Hematopoietic multipotent progenitor cell treated with erythropoietin and hydrocortisone succinate and interleukin-3 and kit ligand, for 15 days (in vitro differentiated cells): ENCODE results near the gene TMEM109.

ENCODE experiments used
- DNase-seq: peaks from one replicate; pipeline ENCODE4 v3.0.0-alpha.2; 2015; ENCODE audit warnings: low spot score

Gene TMEM109, protein sequence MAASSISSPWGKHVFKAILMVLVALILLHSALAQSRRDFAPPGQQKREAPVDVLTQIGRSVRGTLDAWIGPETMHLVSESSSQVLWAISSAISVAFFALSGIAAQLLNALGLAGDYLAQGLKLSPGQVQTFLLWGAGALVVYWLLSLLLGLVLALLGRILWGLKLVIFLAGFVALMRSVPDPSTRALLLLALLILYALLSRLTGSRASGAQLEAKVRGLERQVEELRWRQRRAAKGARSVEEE

DNA sequence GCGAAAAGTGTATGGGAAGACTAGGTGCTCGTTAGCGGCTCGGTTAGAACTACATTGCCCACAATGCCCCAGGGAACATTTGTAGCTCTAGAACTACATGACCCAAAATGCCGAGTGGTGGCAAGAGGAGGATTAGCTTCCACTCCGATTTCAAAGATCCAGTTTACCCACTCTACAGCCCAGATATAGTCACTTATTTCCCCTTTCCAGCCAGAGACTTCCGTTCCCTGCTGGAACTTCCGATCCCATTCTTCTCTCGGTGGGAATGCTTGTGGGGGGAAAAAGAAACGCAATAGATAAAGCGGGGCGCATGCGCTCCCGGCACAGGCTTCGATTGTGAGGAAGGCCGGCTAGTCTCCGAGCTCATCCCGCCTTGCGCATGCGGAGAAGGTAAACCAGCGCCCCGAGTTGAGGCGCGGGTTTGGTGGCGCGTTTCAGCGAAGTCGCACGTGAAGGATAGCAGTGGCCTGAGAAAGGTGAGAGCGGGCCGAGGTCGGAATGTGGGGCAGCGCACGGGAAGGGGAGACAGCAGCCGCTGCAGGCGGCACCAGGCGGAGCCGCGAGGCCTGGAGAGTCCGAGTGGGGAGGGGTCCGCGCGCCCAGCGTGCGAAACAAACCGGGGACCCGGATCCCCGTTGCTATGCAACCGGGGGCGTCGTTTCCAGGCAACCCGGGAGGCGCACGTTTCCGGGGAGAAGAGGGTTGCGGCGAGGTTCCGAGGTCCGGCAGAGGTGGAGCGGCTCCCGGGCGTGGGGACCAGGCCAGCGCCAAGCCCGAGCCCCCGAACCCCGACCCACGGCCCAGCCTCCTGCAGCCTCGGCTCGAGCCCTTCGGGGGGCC is at the start of gene TMEM109:
Gene TMEM109 (plus strand): TSS at position 366 of the 840 bp plus-strand sequence. CDS start 5,536 bp downstream, outside the sequence.
- peak; percentile 87 for DNase-seq

DNA sequence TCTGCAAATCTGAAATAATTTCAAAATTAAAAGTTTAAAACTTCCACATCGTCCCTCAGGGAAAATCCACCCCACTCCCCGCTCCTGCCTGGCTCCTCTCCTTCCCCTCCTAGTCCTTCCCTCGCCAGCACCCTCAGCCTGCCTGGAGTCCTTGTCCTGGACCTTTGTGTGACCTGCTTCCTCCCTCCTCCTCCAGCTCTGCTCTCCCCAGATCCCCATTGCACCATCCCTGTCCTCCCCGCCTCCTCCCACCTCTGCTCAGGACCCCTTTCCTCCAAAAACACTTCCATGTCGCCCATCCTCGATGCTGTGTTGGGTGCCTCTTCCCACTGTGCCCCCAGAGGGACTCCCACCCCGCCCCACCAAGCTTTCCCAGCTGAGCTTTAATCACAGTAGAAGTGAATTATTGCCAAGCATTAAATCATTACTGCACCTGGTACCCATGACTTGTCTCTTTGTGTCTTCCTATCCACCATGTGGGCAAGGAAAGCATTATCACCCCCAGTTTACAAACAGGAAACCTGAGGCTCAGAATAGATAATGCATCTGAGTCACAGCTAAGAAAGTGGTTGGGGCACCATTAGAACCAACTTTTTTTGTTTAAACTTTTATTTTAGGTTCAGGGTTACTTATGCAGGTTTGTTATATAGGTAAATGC is 49.0 kb upstream of the TMEM109 start:
- no peak for DNase-seq

DNA sequence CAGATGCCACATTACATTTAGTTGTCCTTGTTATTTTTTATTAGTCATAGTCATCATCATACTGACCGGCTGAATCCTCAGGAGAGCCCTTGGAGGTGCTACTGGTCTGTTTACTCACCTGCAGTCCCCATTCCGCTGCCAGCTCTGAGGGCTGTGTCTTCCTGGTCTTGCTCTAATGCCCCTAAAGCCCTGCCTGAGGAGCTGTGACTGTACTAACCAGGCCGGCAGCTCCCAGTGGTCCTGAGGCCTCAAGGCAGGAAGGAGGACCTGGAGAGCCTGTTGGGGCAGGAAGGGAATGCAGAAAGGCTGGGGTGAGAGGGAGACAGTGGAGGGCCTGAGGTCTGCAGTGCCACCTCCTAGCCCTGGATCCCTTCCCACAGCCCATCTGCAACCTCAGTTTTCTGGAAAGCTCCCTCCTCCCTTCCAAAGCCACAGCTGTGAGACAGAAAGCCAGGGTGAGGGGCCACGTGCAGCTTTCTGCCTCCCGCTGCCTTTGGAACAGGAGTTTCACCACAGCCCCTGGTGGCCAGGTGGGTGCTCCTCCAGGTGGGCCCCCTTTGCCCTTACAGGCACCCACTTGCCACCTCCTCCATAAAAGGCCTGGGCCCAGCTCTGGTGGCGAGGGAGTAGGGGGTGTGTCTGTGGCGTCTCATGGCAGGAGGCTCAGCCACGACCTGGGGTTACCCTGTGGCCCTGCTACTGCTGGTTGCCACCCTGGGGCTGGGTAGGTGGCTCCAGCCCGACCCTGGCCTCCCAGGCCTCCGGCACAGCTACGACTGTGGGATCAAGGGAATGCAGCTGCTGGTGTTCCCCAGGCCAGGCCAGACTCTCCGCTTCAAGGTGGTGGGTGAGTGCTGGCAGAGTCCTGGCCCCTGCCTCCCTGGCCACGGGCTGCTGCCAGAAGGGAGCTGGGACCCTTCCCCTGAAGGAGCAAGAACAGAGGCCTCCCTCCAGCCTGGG is 46.8 kb upstream of the TMEM109 start, which contains the start of gene ZP1:
Gene ZP1 (plus strand): TSS at position 632 of the 960 bp plus-strand sequence. CDS start 20 bp downstream, at position 652.
- DNase-seq: no peak

DNA sequence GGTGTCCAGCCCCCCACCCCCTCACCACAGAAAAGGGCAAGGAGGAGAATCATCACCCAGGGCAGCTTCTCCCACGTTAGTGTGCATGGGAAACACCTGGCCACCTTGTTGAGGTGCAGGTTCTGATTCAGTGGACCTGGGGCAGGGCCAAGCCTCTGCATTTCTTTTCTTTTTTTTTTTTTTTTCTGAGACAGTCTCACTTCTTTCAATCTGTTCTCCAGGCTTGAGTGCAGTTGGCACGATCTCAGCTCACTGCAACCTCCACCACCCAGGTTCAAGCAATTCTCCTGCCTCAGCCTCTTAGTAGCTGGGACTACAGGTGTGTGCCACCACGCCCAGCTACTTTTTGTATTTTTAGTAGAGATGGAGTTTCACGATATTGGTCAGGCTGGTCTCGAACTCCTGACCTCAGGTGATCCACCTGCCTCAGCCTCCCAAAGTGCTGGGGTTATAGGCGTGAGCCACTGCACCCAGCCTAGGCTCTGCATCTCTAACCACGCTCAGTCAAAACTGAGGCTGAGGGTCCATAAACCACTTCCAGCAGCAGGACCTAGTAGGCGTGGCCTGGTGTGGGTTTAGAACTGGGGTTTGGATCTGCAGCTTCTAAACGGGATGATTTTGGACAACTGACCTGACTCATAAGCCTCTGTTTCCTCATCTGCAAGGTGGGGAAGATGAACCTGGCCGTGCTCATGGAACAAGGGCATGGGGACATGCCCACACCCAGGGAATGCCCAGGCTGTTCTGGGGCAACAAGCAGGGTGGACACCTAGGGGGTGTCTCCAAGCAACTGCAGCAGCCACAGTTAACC is 45.9 kb upstream of the TMEM109 start:
- DNase-seq: no peak

DNA sequence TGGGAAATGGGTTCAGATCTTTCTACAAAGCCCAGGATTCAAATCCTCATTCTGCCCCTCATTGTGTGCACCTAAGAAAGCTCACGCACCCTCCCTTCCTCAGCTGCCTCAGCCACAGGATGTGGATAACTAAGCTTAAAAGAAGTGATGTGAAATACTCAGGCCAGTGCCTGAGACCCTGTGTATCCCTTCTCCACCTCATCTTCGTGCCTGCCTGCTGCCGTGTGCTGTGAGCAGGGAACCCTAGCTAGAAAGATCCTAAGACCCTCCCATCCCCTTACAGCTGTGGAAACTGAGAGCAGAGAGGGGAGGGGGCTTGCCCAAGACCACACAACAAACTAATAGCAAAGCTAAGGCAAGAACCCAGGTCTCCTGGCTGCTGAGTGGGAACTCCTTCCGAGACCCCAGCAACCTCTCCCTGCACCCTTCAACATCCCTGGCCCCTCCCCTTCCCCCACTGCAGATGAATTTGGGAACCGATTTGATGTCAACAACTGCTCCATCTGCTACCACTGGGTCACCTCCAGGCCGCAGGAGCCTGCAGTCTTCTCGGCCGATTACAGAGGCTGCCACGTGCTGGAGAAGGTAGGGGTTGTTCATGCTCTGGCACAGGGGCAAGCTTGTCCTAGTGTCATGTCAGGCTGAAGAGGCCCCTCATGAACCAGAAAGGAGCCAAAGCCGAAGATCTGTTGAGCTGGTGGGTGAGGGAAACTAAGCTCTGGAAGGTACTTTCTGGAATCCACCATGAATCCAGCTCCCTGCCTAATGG is 45.1 kb upstream of the TMEM109 start:
- no peak for DNase-seq

DNA sequence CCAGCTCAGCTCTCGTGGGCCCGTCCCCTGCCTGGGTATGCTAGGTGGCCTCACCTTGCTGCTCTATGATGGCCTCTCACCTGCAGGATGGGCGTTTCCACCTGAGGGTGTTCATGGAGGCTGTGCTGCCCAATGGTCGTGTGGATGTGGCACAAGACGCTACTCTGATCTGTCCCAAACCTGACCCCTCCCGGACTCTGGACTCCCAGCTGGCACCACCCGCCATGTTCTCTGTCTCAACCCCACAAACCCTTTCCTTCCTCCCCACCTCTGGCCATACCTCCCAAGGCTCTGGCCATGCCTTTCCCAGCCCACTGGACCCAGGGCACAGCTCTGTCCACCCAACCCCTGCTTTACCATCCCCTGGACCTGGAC is 44.5 kb upstream of the TMEM109 start:
- no peak for DNase-seq

DNA sequence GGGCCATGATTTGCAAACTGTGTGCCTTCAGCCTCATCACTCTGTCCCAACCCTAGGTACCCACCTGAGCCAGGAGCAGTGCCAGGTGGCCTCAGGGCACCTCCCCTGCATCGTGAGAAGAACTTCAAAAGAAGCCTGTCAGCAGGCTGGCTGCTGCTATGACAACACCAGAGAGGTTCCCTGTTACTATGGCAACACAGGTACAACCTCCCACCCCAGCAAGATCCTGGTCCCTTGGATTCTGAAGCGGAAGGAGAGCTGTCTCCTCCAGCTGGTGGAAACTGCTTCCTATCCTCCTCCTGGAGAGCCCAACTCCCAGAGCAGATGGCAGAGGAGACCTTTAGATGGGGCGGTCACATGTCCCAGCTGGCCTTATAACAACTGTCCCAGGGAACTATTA is 43.7 kb upstream of the TMEM109 start:
- no peak for DNase-seq

DNA sequence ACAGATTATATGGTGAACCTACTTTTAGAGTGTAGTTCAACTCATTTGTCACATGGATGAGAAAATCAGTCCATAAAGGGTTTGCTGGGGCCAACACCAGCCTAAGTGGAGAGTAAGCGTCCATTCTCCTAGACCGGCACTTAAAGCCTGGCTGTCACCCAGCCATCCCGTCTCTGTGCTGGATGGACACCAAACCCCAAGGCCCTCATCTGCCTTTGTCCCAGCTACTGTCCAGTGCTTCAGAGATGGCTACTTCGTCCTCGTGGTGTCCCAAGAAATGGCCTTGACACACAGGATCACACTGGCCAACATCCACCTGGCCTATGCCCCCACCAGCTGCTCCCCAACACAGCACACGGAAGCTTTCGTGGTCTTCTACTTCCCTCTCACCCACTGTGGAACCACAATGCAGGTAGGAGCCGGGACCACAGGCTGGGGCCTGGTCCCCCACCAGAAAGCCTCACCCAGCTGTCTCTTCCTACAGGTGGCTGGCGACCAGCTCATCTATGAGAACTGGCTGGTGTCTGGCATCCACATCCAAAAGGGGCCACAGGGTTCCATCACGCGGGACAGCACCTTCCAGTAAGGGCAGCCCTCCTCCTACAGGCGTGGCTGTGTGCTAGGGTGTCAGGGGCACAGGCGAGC is 43.1 kb upstream of the TMEM109 start:
- no peak for DNase-seq

DNA sequence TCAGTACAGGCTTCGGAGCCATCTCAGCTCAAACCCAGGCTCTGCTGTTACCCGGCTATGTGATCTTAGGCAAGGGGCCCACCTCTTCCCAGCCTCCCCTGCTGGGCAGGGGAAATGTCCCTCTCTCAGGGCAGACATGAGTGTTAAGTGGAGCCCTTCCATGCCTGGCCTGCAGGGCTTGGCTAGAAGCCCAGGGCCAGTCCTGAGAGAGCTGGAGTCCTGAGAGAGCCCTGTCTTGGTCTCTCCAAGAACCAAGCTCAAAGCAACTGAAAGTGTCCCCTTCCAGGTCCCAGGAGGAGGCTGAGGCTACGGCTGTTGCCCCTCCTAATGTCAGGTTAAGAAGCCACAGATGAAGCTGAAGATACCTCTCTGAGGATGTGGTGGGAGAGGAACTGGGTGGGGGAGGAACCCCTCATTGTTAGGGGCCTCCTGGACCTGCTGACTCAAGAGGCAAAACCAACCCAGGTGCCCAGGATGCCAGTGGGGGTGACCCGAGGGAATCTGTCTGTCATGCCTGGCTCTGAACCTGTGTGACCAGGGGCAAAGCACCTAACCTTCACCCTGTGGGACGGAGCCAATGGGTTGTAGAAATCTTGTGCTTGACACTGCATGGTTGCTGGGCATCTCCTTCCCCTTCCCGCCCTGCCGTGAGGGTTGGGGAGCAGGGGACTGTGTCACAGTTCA is 42.4 kb upstream of the TMEM109 start:
- DNase-seq: no peak

DNA sequence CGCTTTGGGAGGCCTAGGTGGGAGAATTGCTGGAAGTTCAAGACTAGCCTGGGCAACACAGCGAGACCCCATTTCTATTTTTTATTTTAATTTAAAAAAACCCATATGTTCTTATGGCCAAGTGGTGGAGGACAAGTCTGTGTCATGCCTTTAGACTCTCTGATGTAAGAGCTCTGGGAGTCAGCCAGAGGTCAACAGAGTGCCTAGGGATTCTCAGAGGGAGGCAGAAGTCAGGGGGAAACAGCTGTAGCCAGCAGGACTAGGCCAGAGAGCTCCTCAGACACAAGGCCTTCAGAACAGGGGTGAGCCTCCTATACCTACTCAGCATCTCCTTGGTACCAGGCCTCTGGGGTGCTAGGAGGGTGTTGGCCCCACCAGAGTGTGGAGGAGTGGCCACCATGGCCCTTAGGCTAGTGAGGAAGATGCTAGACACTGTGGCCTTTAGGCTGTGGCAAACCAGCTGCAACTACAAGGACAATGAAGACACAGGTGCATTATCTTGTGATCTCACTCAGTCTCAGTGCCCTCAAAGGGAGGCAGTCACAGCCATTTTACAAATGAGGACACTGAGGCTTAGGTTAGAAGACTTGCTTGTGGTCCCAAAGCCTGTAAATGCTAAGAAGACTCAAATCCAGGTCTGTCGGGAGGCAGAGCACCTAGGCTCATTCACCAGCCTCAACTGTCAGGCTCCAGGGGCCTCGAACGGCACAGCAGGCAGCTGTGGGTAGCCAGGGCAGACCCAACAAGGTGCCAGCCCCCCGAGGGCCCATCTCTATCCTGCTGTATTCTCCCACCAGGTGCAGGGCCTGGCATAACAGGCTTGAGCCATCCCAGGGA is 41.6 kb upstream of the TMEM109 start:
- DNase-seq: no peak

DNA sequence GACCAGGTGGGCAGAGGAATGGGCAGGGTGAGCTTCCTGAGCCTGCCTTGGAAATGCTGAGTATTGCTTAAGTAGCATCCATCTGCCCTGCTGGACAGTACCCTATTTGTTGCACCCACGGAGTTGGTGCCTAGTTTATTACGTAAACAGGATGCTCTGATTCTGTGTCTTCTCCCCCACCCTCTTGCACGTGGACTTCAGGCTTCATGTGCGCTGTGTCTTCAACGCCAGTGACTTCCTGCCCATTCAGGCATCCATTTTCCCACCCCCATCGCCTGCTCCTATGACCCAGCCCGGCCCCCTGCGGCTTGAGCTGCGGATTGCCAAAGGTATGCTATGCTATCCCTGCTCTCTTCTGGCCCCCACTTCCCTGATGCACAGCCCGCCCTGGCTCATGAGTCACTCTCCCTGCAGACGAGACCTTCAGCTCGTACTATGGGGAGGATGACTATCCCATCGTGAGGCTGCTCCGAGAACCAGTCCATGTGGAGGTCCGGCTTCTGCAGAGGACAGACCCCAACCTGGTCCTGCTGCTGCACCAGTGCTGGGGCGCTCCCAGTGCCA is 40.9 kb upstream of the TMEM109 start:
- no peak for DNase-seq

DNA sequence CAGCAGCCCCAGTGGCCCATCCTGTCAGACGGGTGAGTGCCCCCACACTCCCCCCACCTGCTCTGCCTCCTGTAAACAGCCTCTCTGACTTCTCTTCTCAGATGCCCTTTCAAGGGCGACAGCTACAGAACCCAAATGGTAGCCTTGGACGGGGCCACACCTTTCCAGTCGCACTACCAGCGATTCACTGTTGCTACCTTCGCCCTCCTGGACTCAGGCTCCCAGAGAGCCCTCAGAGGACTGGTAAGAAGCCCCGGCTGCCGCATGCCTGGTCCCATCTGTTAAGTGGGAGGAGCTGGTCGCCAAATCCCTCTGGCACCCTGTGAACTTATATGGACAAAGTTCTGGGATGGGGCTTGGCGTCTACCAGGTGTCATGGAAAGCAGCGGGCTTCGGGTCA is 40.4 kb upstream of the TMEM109 start:
- no peak for DNase-seq

DNA sequence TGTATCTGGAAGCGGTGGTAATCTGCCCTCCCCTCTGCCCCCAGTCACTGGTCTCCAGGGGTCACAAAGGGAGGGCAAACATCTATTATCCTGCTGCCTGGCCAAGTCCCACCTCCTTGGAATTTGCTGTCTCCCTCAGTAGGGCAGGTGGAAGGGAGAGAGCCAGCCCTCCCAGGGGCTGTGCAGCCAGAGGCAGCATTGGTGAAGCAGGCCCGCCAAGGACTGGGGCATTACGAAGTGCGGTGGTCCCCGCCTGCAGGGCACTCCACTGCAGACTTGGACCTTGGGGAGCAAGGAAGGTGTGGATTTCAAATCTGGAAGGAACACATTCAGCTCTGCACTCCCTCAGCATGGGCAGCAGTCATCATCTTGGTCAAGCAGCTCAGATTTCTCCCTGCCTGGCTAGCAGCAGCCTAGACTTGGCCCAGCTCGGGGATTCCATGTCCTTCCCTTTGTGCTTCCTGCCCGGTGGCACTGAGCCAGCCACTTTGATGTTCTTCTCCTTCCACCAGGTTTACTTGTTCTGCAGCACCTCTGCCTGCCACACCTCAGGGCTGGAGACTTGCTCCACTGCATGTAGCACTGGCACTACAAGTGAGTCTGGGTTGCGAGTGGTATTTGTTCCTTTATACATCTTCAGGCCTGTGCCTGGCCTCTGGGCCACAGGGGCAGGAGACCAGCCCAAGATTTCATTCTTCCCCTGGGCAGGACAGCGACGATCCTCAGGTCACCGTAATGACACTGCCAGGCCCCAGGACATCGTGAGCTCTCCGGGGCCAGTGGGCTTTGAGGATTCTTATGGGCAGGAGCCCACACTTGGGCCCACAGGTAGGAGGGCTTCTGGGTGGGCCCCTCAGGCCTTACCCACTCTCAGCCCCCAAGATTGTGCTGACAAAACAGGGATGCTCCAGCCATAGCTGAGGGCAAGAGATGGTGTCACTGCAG is 39.3 kb upstream of the TMEM109 start:
- DNase-seq: no peak

DNA sequence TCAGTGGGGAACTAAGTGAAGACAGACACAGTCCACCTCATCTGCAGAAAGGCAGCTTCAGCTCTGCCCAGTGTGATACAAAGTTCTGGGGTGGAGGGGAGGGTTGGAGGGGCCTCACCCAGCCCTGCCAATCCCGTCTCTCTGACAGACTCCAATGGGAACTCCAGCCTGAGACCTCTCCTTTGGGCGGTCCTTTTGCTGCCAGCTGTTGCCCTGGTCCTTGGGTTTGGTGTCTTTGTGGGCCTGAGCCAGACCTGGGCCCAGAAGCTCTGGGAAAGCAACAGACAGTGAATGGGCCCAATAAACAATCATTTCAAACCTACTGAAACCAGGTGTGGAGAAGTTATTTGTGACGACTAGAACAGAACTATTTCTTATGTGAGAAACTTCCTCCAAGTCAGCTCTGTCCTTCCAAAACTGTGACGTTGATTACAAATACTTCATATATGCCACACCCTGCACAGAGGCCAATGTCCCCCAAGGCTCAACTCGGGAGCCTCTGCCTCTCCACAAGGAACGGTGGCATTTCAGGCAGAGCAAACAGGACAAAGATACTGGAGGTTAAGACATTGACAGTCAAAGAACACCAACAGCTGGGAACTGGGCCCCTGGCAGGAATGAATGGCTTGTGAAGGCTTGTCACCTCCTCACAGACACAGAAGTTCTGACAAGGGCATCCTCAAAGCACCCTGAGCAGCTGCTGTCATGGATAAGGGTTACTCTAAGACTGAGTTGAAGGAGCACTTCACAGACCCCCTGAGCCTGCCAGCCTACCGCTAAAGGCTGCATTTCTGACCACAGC is 38.4 kb upstream of the TMEM109 start:
- no peak for DNase-seq

DNA sequence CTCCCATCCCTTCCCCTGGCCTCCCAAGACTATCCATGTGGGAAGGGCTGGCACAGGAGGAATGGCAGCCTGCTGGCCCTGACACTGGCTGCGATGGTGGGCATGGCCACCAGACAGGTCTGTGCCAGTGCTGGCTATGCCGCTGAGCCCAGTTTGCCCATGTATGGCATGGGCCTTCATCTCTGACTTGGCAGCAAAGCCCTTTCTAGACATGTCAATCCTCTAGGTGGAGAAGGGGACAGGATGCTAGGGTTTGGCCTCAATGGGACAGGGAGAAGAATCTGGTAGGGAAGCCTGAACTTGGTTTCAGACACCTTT is 37.8 kb upstream of the TMEM109 start:
- DNase-seq: no peak
